ENCODE data around the gene GRIPAP1. TPM values are rescaled to one million over a fixed set of nuclear protein-coding genes. Genes with fewer than 3 reads are reported as not detected.

The GRIPAP1 gene
- polyA plus RNA-seq, 1 donor, result 22.0 TPM

Other genes with a start within 250 kb of the GRIPAP1 start
- not detected for gene GLOD5, start 240.5 kb downstream of the GRIPAP1 start, polyA plus RNA-seq (ENCODE audit: insufficient read length)
- gene GATA1, start 215.7 kb downstream of the GRIPAP1 start, polyA plus RNA-seq (ENCODE audit: insufficient read length), result 0.72 TPM
- gene HDAC6, start 200.2 kb downstream of the GRIPAP1 start, polyA plus RNA-seq (ENCODE audit: insufficient read length), result 101 TPM
- gene ERAS, start 175.8 kb downstream of the GRIPAP1 start, polyA plus RNA-seq (ENCODE audit: insufficient read length), result not detected
- gene PCSK1N, start 166.7 kb downstream of the GRIPAP1 start, polyA plus RNA-seq (ENCODE audit: insufficient read length), result not detected
- gene TIMM17B, start 104.5 kb downstream of the GRIPAP1 start, polyA plus RNA-seq (ENCODE audit: insufficient read length), result 38.2 TPM
- 69.1 TPM for gene PQBP1, start 104.3 kb downstream of the GRIPAP1 start, polyA plus RNA-seq (ENCODE audit: insufficient read length)
- 16.4 TPM for gene SLC35A2, start 90.6 kb downstream of the GRIPAP1 start, polyA plus RNA-seq (ENCODE audit: insufficient read length)
- 2.1 TPM for gene PIM2, start 83.2 kb downstream of the GRIPAP1 start, polyA plus RNA-seq (ENCODE audit: insufficient read length)
- 41.6 TPM for gene OTUD5, start 44.7 kb downstream of the GRIPAP1 start, polyA plus RNA-seq (ENCODE audit: insufficient read length)
- gene KCND1, start 30.4 kb downstream of the GRIPAP1 start, polyA plus RNA-seq (ENCODE audit: insufficient read length), result 1.4 TPM
- 22.2 TPM for gene TFE3, start 41.1 kb upstream of the GRIPAP1 start, polyA plus RNA-seq (ENCODE audit: insufficient read length)
- 4.6 TPM for gene CCDC120, start 56.7 kb upstream of the GRIPAP1 start, polyA plus RNA-seq (ENCODE audit: insufficient read length)
- gene PRAF2, start 71.7 kb upstream of the GRIPAP1 start, polyA plus RNA-seq (ENCODE audit: insufficient read length), result 20.3 TPM
- 34.5 TPM for gene WDR45, start 77.6 kb upstream of the GRIPAP1 start, polyA plus RNA-seq (ENCODE audit: insufficient read length)
- gene GPKOW, start 121.5 kb upstream of the GRIPAP1 start, polyA plus RNA-seq (ENCODE audit: insufficient read length), result 18.4 TPM
- gene MAGIX, start 160.5 kb upstream of the GRIPAP1 start, polyA plus RNA-seq (ENCODE audit: insufficient read length), result 2.7 TPM
- gene PLP2, start 169.6 kb upstream of the GRIPAP1 start, polyA plus RNA-seq (ENCODE audit: insufficient read length), result 148 TPM
- gene PRICKLE3, start 184.1 kb upstream of the GRIPAP1 start, polyA plus RNA-seq (ENCODE audit: insufficient read length), result 4.3 TPM
- 1.0 TPM for gene SYP, start 197.9 kb upstream of the GRIPAP1 start, polyA plus RNA-seq (ENCODE audit: insufficient read length)
- gene CACNA1F, start 231.1 kb upstream of the GRIPAP1 start, polyA plus RNA-seq (ENCODE audit: insufficient read length), result not detected
- 13.9 TPM for gene CCDC22, start 233.2 kb upstream of the GRIPAP1 start, polyA plus RNA-seq (ENCODE audit: insufficient read length)